ENCODE results near the gene DHRSX.

GRCh38 chrX:2499507-2499906, 1.3 kb downstream of the DHRSX start:
- TF ChIP-seq CTCF (IDR thresholded peaks at IDR 0.05; ENCODE audit: insufficient read depth, low read depth, low read length) = no peak
- no peak for TF ChIP-seq EZH2 (IDR thresholded peaks at IDR 0.05; ENCODE audit: insufficient read depth, low read length)
